ENCODE results near the gene ADGRA3.

Gene ADGRA3

GRCh38 chr4:22363787-22364186 lies 152.1 kb downstream of the ADGRA3 start:
- H3K27me3 ChIP-seq (ENCODE audit: insufficient read depth, low read length, poor library complexity, severe bottlenecking), result no peaks in the 10 kb centered on the region
- H3F3A ChIP-seq (ENCODE audit: low read depth), result no peaks in the 10 kb centered on the region
- H2AFZ ChIP-seq (ENCODE audit: low read length), result no peak overlapping the region
- no peak overlapping the region for H3K4me2 ChIP-seq (ENCODE audit: low read depth, low read length, poor library complexity, severe bottlenecking)
- no peaks in the 10 kb centered on the region for H3K4me1 ChIP-seq (ENCODE audit: insufficient read depth, low read length, poor library complexity, severe bottlenecking)
- H3K79me2 ChIP-seq (ENCODE audit: insufficient read depth, low read length), result no peaks in the 10 kb centered on the region
- no peak overlapping the region for H3K9ac ChIP-seq (ENCODE audit: low read depth, low read length, poor library complexity, severe bottlenecking)
- TF ChIP-seq EZH2phosphoT487 (IDR thresholded peaks at IDR 0.05; ENCODE audit: borderline replicate concordance), result no peak
- TF ChIP-seq, protein P1, sequence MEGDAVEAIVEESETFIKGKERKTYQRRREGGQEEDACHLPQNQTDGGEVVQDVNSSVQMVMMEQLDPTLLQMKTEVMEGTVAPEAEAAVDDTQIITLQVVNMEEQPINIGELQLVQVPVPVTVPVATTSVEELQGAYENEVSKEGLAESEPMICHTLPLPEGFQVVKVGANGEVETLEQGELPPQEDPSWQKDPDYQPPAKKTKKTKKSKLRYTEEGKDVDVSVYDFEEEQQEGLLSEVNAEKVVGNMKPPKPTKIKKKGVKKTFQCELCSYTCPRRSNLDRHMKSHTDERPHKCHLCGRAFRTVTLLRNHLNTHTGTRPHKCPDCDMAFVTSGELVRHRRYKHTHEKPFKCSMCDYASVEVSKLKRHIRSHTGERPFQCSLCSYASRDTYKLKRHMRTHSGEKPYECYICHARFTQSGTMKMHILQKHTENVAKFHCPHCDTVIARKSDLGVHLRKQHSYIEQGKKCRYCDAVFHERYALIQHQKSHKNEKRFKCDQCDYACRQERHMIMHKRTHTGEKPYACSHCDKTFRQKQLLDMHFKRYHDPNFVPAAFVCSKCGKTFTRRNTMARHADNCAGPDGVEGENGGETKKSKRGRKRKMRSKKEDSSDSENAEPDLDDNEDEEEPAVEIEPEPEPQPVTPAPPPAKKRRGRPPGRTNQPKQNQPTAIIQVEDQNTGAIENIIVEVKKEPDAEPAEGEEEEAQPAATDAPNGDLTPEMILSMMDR (conservative IDR thresholded peaks at IDR 0.05; ENCODE audit: low read length), result no peak
- H3K9me3 ChIP-seq (ENCODE audit: insufficient read depth, low read depth, low read length), result no peaks in the 10 kb centered on the region
- H4K20me1 ChIP-seq (ENCODE audit: insufficient read depth, low read length, poor library complexity, severe bottlenecking), result no peaks in the 10 kb centered on the region
- H3K4me3 ChIP-seq (ENCODE audit: low read length, poor library complexity, severe bottlenecking), result no peak overlapping the region
- no peaks in the 10 kb centered on the region for H3K9me2 ChIP-seq (replicated peaks; ENCODE audit: low read depth, low read length)
- H3K36me3 ChIP-seq (ENCODE audit: insufficient read depth, low read length), result no peaks in the 10 kb centered on the region

GRCh38 chr4:22363036-22363435 lies 152.8 kb downstream of the ADGRA3 start:
- Histone ChIP-seq H3K79me2 (ENCODE audit: insufficient read depth, low read length) (no peaks in the 10 kb centered on the region), H3K36me3 (ENCODE audit: insufficient read depth, low read length) (no peaks in the 10 kb centered on the region), H3K9me3 (ENCODE audit: insufficient read depth, low read depth, low read length) (no peaks in the 10 kb centered on the region), H2AFZ (ENCODE audit: low read length) (no peak overlapping the region), H3K27me3 (ENCODE audit: insufficient read depth, low read length, poor library complexity, severe bottlenecking) (no peaks in the 10 kb centered on the region), H3K9ac (ENCODE audit: low read depth, low read length, poor library complexity, severe bottlenecking) (no peak overlapping the region), H3F3A (ENCODE audit: low read depth) (no peaks in the 10 kb centered on the region), H3K4me1 (ENCODE audit: insufficient read depth, low read length, poor library complexity, severe bottlenecking) (no peaks in the 10 kb centered on the region), H4K20me1 (ENCODE audit: insufficient read depth, low read length, poor library complexity, severe bottlenecking) (no peaks in the 10 kb centered on the region), H3K4me3 (ENCODE audit: low read length, poor library complexity, severe bottlenecking) (no peak overlapping the region), H3K9me2 (replicated peaks; ENCODE audit: low read depth, low read length) (no peaks in the 10 kb centered on the region), H3K4me2 (ENCODE audit: low read depth, low read length, poor library complexity, severe bottlenecking) (no peak overlapping the region)
- no peak for TF ChIP-seq EZH2phosphoT487 (IDR thresholded peaks at IDR 0.05; ENCODE audit: borderline replicate concordance)
- TF ChIP-seq, protein P1 (conservative IDR thresholded peaks at IDR 0.05; ENCODE audit: low read length), result no peak

- Histone ChIP-seq H3K9ac (ENCODE audit: low read depth, low read length, poor library complexity, severe bottlenecking) (no peak overlapping the region), H3K36me3 (ENCODE audit: insufficient read depth, low read length) (no peaks in the 10 kb centered on the region), H2AFZ (ENCODE audit: low read length) (peak overlapping the region; percentile 83), H3K9me2 (replicated peaks; ENCODE audit: low read depth, low read length) (no peaks in the 10 kb centered on the region), H3K4me2 (ENCODE audit: low read depth, low read length, poor library complexity, severe bottlenecking) (no peak overlapping the region), H3K79me2 (ENCODE audit: insufficient read depth, low read length) (no peaks in the 10 kb centered on the region), H3K4me1 (ENCODE audit: insufficient read depth, low read length, poor library complexity, severe bottlenecking) (no peaks in the 10 kb centered on the region), H3K4me3 (ENCODE audit: low read length, poor library complexity, severe bottlenecking) (no peak overlapping the region), H3K27me3 (ENCODE audit: insufficient read depth, low read length, poor library complexity, severe bottlenecking) (no peaks in the 10 kb centered on the region), H3F3A (ENCODE audit: low read depth) (no peaks in the 10 kb centered on the region), H3K9me3 (ENCODE audit: insufficient read depth, low read depth, low read length) (no peaks in the 10 kb centered on the region), H4K20me1 (ENCODE audit: insufficient read depth, low read length, poor library complexity, severe bottlenecking) (no peaks in the 10 kb centered on the region)
- TF ChIP-seq, protein P1 (conservative IDR thresholded peaks at IDR 0.05; ENCODE audit: low read length), result peak; percentile 52
- no peak for TF ChIP-seq EZH2phosphoT487 (IDR thresholded peaks at IDR 0.05; ENCODE audit: borderline replicate concordance)
These were observed 158.8 kb downstream of the ADGRA3 start for GRCh38 chr4:22356987-22357596.
